ENCODE data around the gene FBRSL1. TPM values are rescaled to one million over a fixed set of nuclear protein-coding genes. Genes with fewer than 3 reads are reported as not detected.

Gene FBRSL1
- polyA plus RNA-seq, 3 donors, result 0.39 to 28.7 (median 0.74) TPM

DNA sequence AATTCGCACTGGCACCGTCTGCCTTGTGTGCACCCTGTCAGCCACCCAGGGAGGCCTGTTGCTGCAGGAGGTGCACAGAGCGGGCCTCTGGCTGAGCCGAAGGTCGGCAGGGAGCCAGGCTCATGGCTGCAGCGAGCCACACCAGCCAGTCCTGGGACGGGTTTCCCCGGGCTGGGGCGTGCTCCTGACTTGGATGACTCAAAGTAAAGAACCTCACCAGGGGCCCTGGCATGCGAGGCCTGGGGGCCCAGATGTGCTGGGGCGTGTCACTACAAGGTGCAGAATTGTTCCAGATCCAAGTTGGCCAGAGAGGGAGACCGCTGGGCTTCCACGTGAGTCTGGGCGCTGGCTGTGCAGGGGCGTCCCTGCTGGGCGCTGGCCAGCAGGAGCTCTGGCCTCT lies 34.5 kb downstream of the FBRSL1 start:
- peaks cover 0 to 5% (median 0%) of the 10 kb centered on the region in 3 donors for H3K27me3 Mint-ChIP-seq (ENCODE audit: low read depth in 3 of 3)
- no peak overlapping the region for H3K27ac ChIP-seq (ENCODE audit: low read depth in 1 of 2, low read length in 2 of 2)
- peaks cover 9% of the 10 kb centered on the region for H3K79me2 ChIP-seq (ENCODE audit: insufficient read depth, low read length)
- peaks cover 0 to under 1% of the 10 kb centered on the region in 2 donors for H3K9me3 ChIP-seq (replicated peaks in 1 of 2; ENCODE audit: control insufficient read depth in 1 of 2, insufficient read depth in 1 of 2, low read length in 2 of 2)
- H3K4me2 ChIP-seq (replicated peaks; ENCODE audit: extremely low read depth, low read length, poor library complexity, severe bottlenecking), result no peak overlapping the region
- no peak overlapping the region for H3K27ac Mint-ChIP-seq
- H3K9me3 Mint-ChIP-seq, result peaks cover 0 to 3% (median 0%) of the 10 kb centered on the region in 7 donors
- peaks cover 2 to 38% of the 10 kb centered on the region in 2 donors for H3K36me3 Mint-ChIP-seq
- no peaks in the 10 kb centered on the region for H3K27me3 ChIP-seq (ENCODE audit: control insufficient read depth in 2 of 2, insufficient read depth in 2 of 2, low read length in 2 of 2)
- H3K4me1 Mint-ChIP-seq, result peaks cover 11% of the 10 kb centered on the region
- TF ChIP-seq, protein P1, sequence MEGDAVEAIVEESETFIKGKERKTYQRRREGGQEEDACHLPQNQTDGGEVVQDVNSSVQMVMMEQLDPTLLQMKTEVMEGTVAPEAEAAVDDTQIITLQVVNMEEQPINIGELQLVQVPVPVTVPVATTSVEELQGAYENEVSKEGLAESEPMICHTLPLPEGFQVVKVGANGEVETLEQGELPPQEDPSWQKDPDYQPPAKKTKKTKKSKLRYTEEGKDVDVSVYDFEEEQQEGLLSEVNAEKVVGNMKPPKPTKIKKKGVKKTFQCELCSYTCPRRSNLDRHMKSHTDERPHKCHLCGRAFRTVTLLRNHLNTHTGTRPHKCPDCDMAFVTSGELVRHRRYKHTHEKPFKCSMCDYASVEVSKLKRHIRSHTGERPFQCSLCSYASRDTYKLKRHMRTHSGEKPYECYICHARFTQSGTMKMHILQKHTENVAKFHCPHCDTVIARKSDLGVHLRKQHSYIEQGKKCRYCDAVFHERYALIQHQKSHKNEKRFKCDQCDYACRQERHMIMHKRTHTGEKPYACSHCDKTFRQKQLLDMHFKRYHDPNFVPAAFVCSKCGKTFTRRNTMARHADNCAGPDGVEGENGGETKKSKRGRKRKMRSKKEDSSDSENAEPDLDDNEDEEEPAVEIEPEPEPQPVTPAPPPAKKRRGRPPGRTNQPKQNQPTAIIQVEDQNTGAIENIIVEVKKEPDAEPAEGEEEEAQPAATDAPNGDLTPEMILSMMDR (IDR thresholded peaks at IDR 0.05), result no peak
- no peak overlapping the region for H2AFZ ChIP-seq (ENCODE audit: insufficient read depth, low read depth, low read length, poor library complexity, severe bottlenecking)
- H4K20me1 ChIP-seq (ENCODE audit: insufficient read depth, low read length), result peaks cover 100% of the 10 kb centered on the region
- intact Hi-C loops (cut with micrococcal nuclease), result no loop called here
- H3K9ac ChIP-seq (ENCODE audit: insufficient read depth, low read length, poor library complexity, severe bottlenecking), result no peak overlapping the region
- no peak overlapping the region for H3K4me3 ChIP-seq (replicated peaks in 1 of 3; ENCODE audit: low read depth in 2 of 3, low read length in 3 of 3)
- no peak for DNase-seq
- WGBS (ENCODE audit: insufficient coverage), result 99% methylated on average over 16 of the region's 16 CpGs
- peaks cover 14 to 17% of the 10 kb centered on the region in 2 donors for H3K36me3 ChIP-seq (replicated peaks in 1 of 2; ENCODE audit: control insufficient read depth in 1 of 2, insufficient read depth in 2 of 2, low read length in 2 of 2)
- H3K4me1 ChIP-seq (ENCODE audit: control insufficient read depth in 1 of 2, insufficient read depth in 2 of 2, low read length in 2 of 2), result no peaks in the 10 kb centered on the region
- H3K4me3 Mint-ChIP-seq, result no peak overlapping the region

DNA sequence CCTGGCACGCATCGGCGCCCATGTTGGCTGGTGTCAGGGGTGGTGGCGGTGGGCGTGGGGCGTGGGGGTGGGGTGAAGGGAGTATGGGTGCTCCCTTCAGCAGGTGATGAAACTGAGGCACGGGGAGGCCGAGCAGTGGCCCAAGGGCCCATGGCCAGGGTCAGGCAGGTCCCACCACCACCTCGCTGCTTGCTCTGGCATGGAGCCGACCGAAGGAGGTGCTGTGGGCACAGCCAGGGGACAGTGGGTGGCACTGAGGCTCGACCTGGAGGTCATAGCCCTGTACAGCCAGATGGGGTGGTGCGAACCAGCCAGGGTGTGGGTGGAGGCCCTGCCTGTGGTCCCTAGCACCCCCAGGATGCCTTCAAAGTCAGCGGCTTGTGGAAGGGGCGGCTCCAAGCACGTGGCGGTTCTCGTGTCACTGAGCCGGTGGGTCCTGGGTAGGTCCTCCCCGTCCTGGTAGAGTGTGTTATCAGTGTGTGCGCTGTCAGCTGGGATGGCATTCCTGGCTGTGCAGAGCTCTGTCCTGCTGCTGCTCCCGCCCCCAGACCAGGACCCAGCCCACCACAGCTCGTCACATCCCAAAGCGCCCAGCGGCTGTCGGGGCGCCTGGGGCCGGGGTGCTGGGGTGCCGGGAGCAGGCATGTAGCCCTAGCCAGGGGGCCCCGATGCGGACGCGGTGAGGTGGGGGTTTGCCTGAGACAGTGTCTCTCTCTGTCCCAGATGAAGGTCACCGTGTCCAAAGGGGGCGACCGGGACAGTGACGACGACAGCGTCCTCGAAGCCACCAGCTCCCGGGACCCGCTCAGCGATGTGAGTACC lies 35.3 kb downstream of the FBRSL1 start:
- no peaks in the 10 kb centered on the region for H3K4me1 ChIP-seq (ENCODE audit: control insufficient read depth in 1 of 2, insufficient read depth in 2 of 2, low read length in 2 of 2)
- peaks cover 17% of the 10 kb centered on the region for H3K4me1 Mint-ChIP-seq
- H4K20me1 ChIP-seq (ENCODE audit: insufficient read depth, low read length), result peaks cover 100% of the 10 kb centered on the region
- no peak for DNase-seq
- TF ChIP-seq, protein P1 (IDR thresholded peaks at IDR 0.05), result no peak
- no peak overlapping the region for H2AFZ ChIP-seq (ENCODE audit: insufficient read depth, low read depth, low read length, poor library complexity, severe bottlenecking)
- H3K4me3 Mint-ChIP-seq, result no peak overlapping the region
- no peaks in the 10 kb centered on the region for H3K9me3 ChIP-seq (replicated peaks in 1 of 2; ENCODE audit: control insufficient read depth in 1 of 2, insufficient read depth in 1 of 2, low read length in 2 of 2)
- peaks cover 0 to 2% (median 0%) of the 10 kb centered on the region in 7 donors for H3K9me3 Mint-ChIP-seq
- peaks cover 9% of the 10 kb centered on the region for H3K79me2 ChIP-seq (ENCODE audit: insufficient read depth, low read length)
- no peak overlapping the region for H3K27ac Mint-ChIP-seq
- H3K4me3 ChIP-seq (replicated peaks in 1 of 3; ENCODE audit: low read depth in 2 of 3, low read length in 3 of 3), result no peak overlapping the region
- H3K27me3 Mint-ChIP-seq (ENCODE audit: low read depth in 3 of 3), result peaks cover 0 to 7% (median 0%) of the 10 kb centered on the region in 3 donors
- peaks cover 14% of the 10 kb centered on the region in 2 donors for H3K36me3 ChIP-seq (replicated peaks in 1 of 2; ENCODE audit: control insufficient read depth in 1 of 2, insufficient read depth in 2 of 2, low read length in 2 of 2)
- peaks cover 7 to 36% of the 10 kb centered on the region in 2 donors for H3K36me3 Mint-ChIP-seq
- intact Hi-C loops (cut with micrococcal nuclease), result no loop called here
- no peaks in the 10 kb centered on the region for H3K27me3 ChIP-seq (ENCODE audit: control insufficient read depth in 2 of 2, insufficient read depth in 2 of 2, low read length in 2 of 2)
- no peak overlapping the region for H3K4me2 ChIP-seq (replicated peaks; ENCODE audit: extremely low read depth, low read length, poor library complexity, severe bottlenecking)
- no peak overlapping the region for H3K27ac ChIP-seq (ENCODE audit: low read depth in 1 of 2, low read length in 2 of 2)
- WGBS (ENCODE audit: insufficient coverage), result 99% methylated on average over 43 of the region's 43 CpGs
- no peak overlapping the region for H3K9ac ChIP-seq (ENCODE audit: insufficient read depth, low read length, poor library complexity, severe bottlenecking)
